PC-3 (cell line): ENCODE data around the gene WDPCP.

Experiments used
- EZH2 ChIP-seq: fragments of 300-600 bp; sonication (generic); IDR thresholded peaks from one replicate; pipeline ENCODE4 v1.6.1; 2017; ENCODE audit warnings: antibody characterized with exemption, mild to moderate bottlenecking, low read length; ENCODE audit not compliant: unreplicated experiment
- EZH2phosphoT487 ChIP-seq: fragments of 300-600 bp; sonication (generic); IDR thresholded peaks from 2 replicates; pipeline ENCODE4 v1.6.1; 2018; ENCODE audit warnings: mild to moderate bottlenecking, antibody characterized with exemption, low read length, borderline replicate concordance
- TF ChIP-seq, protein P1 (sequence below): fragments of 300-600 bp; sonication (generic); conservative IDR thresholded peaks from 2 replicates; pipeline ENCODE4 v1.5.1; 2017; ENCODE audit warnings: antibody characterized with exemption, low read depth, mild to moderate bottlenecking, low read length

DNA sequence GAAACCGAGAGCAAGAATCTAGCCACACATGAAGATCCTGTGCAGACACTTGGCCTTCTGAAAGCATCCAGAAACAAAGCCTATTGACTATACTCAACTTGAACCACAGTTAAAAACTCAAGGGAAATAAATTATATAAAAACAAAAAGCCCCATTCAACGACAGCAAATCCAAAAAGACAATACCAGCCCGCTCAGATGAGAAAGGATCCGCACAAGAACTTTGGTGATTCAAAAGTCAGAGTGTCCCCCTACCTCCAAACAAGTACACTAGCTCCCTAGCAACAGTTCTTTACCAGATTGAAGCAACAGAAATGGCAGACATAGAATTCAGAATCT is 163.2 kb downstream of the WDPCP start:
- TF ChIP-seq, protein P1, sequence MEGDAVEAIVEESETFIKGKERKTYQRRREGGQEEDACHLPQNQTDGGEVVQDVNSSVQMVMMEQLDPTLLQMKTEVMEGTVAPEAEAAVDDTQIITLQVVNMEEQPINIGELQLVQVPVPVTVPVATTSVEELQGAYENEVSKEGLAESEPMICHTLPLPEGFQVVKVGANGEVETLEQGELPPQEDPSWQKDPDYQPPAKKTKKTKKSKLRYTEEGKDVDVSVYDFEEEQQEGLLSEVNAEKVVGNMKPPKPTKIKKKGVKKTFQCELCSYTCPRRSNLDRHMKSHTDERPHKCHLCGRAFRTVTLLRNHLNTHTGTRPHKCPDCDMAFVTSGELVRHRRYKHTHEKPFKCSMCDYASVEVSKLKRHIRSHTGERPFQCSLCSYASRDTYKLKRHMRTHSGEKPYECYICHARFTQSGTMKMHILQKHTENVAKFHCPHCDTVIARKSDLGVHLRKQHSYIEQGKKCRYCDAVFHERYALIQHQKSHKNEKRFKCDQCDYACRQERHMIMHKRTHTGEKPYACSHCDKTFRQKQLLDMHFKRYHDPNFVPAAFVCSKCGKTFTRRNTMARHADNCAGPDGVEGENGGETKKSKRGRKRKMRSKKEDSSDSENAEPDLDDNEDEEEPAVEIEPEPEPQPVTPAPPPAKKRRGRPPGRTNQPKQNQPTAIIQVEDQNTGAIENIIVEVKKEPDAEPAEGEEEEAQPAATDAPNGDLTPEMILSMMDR = no peak; the same call in 1 of the 2 replicates
- TF ChIP-seq EZH2 = no peak
- no peak for TF ChIP-seq EZH2phosphoT487
